HepG2 (cell line): Measurements from ENCODE around the gene PRR11. TPM values are rescaled to one million over a fixed set of nuclear protein-coding genes. Genes with fewer than 3 reads are reported as not detected.

ENCODE experiments used
- CCAR2 ChIP-seq: fragments of 200-400 bp; formaldehyde crosslinking; optimal IDR thresholded peaks from 2 replicates; pipeline ENCODE3; 2018; ENCODE audit warnings: low read depth, mild to moderate bottlenecking, low read length, moderate library complexity
- CEBPZ ChIP-seq: IDR thresholded peaks from 2 replicates; pipeline ENCODE4 v1.6.1; 2012; ENCODE audit warnings: low read length, improper control_type of control experiment
- CHCHD3 ChIP-seq: sonication (generic); formaldehyde crosslinking; IDR thresholded peaks from 2 replicates; pipeline ENCODE4 v1.8.0; 2022; ENCODE audit warnings: mild to moderate bottlenecking, missing genetic modification reagents, moderate library complexity
- IKZF4 ChIP-seq: sonication (generic); formaldehyde crosslinking; IDR thresholded peaks from 2 replicates; pipeline ENCODE4 v1.5.1; 2020; ENCODE audit warnings: borderline replicate concordance, mild to moderate bottlenecking, low read depth, missing genetic modification reagents; ENCODE audit errors: not compliant biosample characterization
- MBD4 ChIP-seq: IDR thresholded peaks from 2 replicates; pipeline ENCODE4 v1.6.1; 2012; ENCODE audit warnings: low read length, inconsistent platforms, borderline replicate concordance
- MEF2D ChIP-seq: sonication (generic); formaldehyde crosslinking; IDR thresholded peaks from 2 replicates; pipeline ENCODE4 v1.5.1; 2020; ENCODE audit warnings: mild to moderate bottlenecking, missing genetic modification reagents
- NBN ChIP-seq: fragments of 450-650 bp; conservative IDR thresholded peaks from 2 replicates; pipeline ENCODE4 v1.6.1; 2017
- NFIB ChIP-seq: sonication (generic); formaldehyde crosslinking; IDR thresholded peaks from 2 replicates; pipeline ENCODE4 v1.9.0; 2021; ENCODE audit warnings: missing genetic modification reagents, mild to moderate bottlenecking, borderline replicate concordance
- POLR2G ChIP-seq: fragments of 200-400 bp; formaldehyde crosslinking; IDR thresholded peaks from 2 replicates; pipeline ENCODE4 v1.6.1; 2018; ENCODE audit warnings: mild to moderate bottlenecking, low read depth, low read length, moderate library complexity
- PTBP1 ChIP-seq: fragments of 200-400 bp; formaldehyde crosslinking; IDR thresholded peaks from 2 replicates; pipeline ENCODE4 v1.6.1; 2018; ENCODE audit warnings: low read length, low read depth; ENCODE audit not compliant: poor library complexity, severe bottlenecking
- RARG ChIP-seq: sonication (generic); formaldehyde crosslinking; IDR thresholded peaks from 2 replicates; pipeline ENCODE4 v1.4.0; 2020; ENCODE audit warnings: low read depth, mild to moderate bottlenecking, missing genetic modification reagents
- SALL2 ChIP-seq: sonication (generic); formaldehyde crosslinking; IDR thresholded peaks from 2 replicates; pipeline ENCODE4 v1.8.1; 2023; ENCODE audit warnings: mild to moderate bottlenecking, missing genetic modification reagents, inconsistent platforms
- THAP11 ChIP-seq: IDR thresholded peaks from 2 replicates; pipeline ENCODE4 v1.6.1; 2016; ENCODE audit warnings: missing biosample characterization, missing genetic modification reagents
- THYN1 ChIP-seq: sonication (generic); formaldehyde crosslinking; IDR thresholded peaks from 2 replicates; pipeline ENCODE4 v1.8.1; 2023; ENCODE audit warnings: low read depth, mild to moderate bottlenecking, moderate library complexity, missing genetic modification reagents, borderline replicate concordance
- YEATS2 ChIP-seq: sonication (generic); formaldehyde crosslinking; IDR thresholded peaks from 2 replicates; pipeline ENCODE4 v1.4.0; 2020; ENCODE audit warnings: missing genetic modification reagents, borderline replicate concordance
- ZFP36L2 ChIP-seq: sonication (generic); formaldehyde crosslinking; IDR thresholded peaks from 2 replicates; pipeline ENCODE4 v1.4.0; 2020; ENCODE audit warnings: missing genetic modification reagents
- ZNF276 ChIP-seq: sonication (generic); formaldehyde crosslinking; IDR thresholded peaks from 2 replicates; pipeline ENCODE4 v1.4.0; 2020; ENCODE audit warnings: mild to moderate bottlenecking, low read depth, missing genetic modification reagents
- ZNF33B ChIP-seq: sonication (generic); formaldehyde crosslinking; IDR thresholded peaks from 2 replicates; pipeline ENCODE4 v1.5.1; 2020; ENCODE audit warnings: mild to moderate bottlenecking, missing genetic modification reagents
- ZNF674 ChIP-seq: sonication (generic); formaldehyde crosslinking; IDR thresholded peaks from 2 replicates; pipeline ENCODE4 v1.5.0; 2020; ENCODE audit warnings: low read depth, mild to moderate bottlenecking, missing genetic modification reagents
- ZNF703 ChIP-seq: sonication (generic); formaldehyde crosslinking; IDR thresholded peaks from 2 replicates; pipeline ENCODE4 v1.5.1; 2020; ENCODE audit warnings: missing genetic modification reagents, mild to moderate bottlenecking, moderate library complexity, borderline replicate concordance
- ZNF704 ChIP-seq: sonication (generic); formaldehyde crosslinking; IDR thresholded peaks from 2 replicates; pipeline ENCODE4 v1.8.1; 2023; ENCODE audit warnings: mild to moderate bottlenecking, inconsistent platforms, moderate library complexity, missing genetic modification reagents, borderline replicate concordance
- ZSCAN30 ChIP-seq: sonication (generic); formaldehyde crosslinking; IDR thresholded peaks from 2 replicates; pipeline ENCODE4 v1.5.0; 2020; ENCODE audit warnings: mild to moderate bottlenecking, missing genetic modification reagents
- polyA plus RNA-seq, 8 experiments: library from polyadenylated mRNA; depleted of rRNA in 3 of 8; stranded (reverse) in 7 of 8; unstranded in 1 of 8; fragments of >200 nt; fragmentation: Illumina TruSeq in 4 of 8; extraction: Trizol in 4 of 8; gene quantifications; 2 replicates each; pipeline versions ENCODE4 v1.2.1 to v1.2.3, GENCODE V29; 2011 to 2016; ENCODE audit warnings: low read depth in 4 of 8, missing spikeins in 1 of 8, mixed read lengths in 1 of 8; ENCODE audit not compliant: insufficient read depth in 1 of 8
- total RNA-seq, 5 experiments: library from RNA; depleted of rRNA; stranded (reverse); fragments of >200 nt; fragmentation: Illumina TruSeq; extraction: Trizol; gene quantifications; 2 replicates each; pipeline ENCODE4 v1.2.3, GENCODE V29; 2016; ENCODE audit warnings: low read depth in 1 of 5

PRR11 gene
- total and polyA plus RNA-seq, 2 of the 13 experiments (the other 11 are each of a cell fraction or from before 2014, with no cell fraction given), result 35.7 to 39.2 TPM

- TF ChIP-seq CEBPZ, result no peak
- TF ChIP-seq SALL2 (CRISPR knock-in tag), result 0 out of 2 replicates have a peak, but pooled peaks have one; percentile 74
- TF ChIP-seq THAP11 (CRISPR knock-in tag), result peak; percentile 70
- no peak for TF ChIP-seq ZNF703 (CRISPR knock-in tag)
- no peak for TF ChIP-seq ZSCAN30 (CRISPR knock-in tag)
- TF ChIP-seq ZFP36L2 (CRISPR knock-in tag), result no peak
- TF ChIP-seq THYN1 (CRISPR knock-in tag), result no peak
- peak; percentile 67; the same call in 1 of the 2 replicates for TF ChIP-seq RARG (CRISPR knock-in tag)
- 0 out of 2 replicates have a peak, but pooled peaks have one; percentile 41 for TF ChIP-seq ZNF276 (CRISPR knock-in tag)
- peak; percentile 41 for TF ChIP-seq IKZF4 (CRISPR knock-in tag)
- TF ChIP-seq NBN, result no peak
- TF ChIP-seq CCAR2, result no peak
- TF ChIP-seq ZNF674, result no peak
- no peak for TF ChIP-seq MBD4
- no peak for TF ChIP-seq PTBP1
- TF ChIP-seq MEF2D (CRISPR knock-in tag), result peak; percentile 34; the same call in 1 of the 2 replicates
- peak; percentile 88 for TF ChIP-seq POLR2G
- no peak; the same call in 1 of the 2 replicates for TF ChIP-seq CHCHD3
- TF ChIP-seq YEATS2 (CRISPR knock-in tag), result peak; percentile 22; the same call in 1 of the 2 replicates
- TF ChIP-seq ZNF33B (CRISPR knock-in tag), result 0 out of 2 replicates have a peak, but pooled peaks have one; percentile 72
- TF ChIP-seq ZNF704 (CRISPR knock-in tag), result peak; percentile 81; the same call in 1 of the 2 replicates
- 0 out of 2 replicates have a peak, but pooled peaks have one; percentile 35 for TF ChIP-seq NFIB
These were observed 65.0 kb downstream of the PRR11 start, which contains the start of gene GDPD1 (continued) for GRCh38 chr17:59220328-59221158.
